ENCODE measurements around the gene NEK6. TPM values are rescaled to one million over a fixed set of nuclear protein-coding genes. Genes with fewer than 3 reads are reported as not detected.

NEK6 gene
- total RNA-seq, 2 experiments from 2014 or later: 0.89 to 1.7 TPM

- no peaks in the 10 kb centered on the region for H3K9me3 Mint-ChIP-seq
- no peak for DNase-seq
- POLR2A ChIA-PET: no interaction called here
- Histone ChIP-seq H3K27me3 (ENCODE audit: control insufficient read depth in 1 of 2, insufficient read depth in 2 of 2, low read length in 2 of 2) (no peaks in the 10 kb centered on the region), H3K36me3 (ENCODE audit: insufficient read depth, low read length) (peaks cover 11% of the 10 kb centered on the region), H3K4me3 (ENCODE audit: low read length) (no peak overlapping the region), H3K4me1 (ENCODE audit: insufficient read depth, low read length) (no peaks in the 10 kb centered on the region), H3K9me3 (ENCODE audit: control insufficient read depth in 1 of 2, insufficient read depth in 1 of 2, low read length in 2 of 2) (no peaks in the 10 kb centered on the region), H3K27ac (ENCODE audit: low read depth in 1 of 2, low read length in 2 of 2) (no peak overlapping the region)
- CTCF ChIA-PET: no interaction called here
- TF ChIP-seq, protein P1, sequence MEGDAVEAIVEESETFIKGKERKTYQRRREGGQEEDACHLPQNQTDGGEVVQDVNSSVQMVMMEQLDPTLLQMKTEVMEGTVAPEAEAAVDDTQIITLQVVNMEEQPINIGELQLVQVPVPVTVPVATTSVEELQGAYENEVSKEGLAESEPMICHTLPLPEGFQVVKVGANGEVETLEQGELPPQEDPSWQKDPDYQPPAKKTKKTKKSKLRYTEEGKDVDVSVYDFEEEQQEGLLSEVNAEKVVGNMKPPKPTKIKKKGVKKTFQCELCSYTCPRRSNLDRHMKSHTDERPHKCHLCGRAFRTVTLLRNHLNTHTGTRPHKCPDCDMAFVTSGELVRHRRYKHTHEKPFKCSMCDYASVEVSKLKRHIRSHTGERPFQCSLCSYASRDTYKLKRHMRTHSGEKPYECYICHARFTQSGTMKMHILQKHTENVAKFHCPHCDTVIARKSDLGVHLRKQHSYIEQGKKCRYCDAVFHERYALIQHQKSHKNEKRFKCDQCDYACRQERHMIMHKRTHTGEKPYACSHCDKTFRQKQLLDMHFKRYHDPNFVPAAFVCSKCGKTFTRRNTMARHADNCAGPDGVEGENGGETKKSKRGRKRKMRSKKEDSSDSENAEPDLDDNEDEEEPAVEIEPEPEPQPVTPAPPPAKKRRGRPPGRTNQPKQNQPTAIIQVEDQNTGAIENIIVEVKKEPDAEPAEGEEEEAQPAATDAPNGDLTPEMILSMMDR (IDR thresholded peaks at IDR 0.05): no peak
- intact Hi-C loops (cut with DNase I, micrococcal nuclease): no loop called here
- ATAC-seq (ENCODE audit: poor library complexity): no peak
- H3K4me3 Mint-ChIP-seq: no peak overlapping the region
- no peaks in the 10 kb centered on the region for H3K36me3 Mint-ChIP-seq (ENCODE audit: low read depth)
- no peaks in the 10 kb centered on the region for H3K4me1 Mint-ChIP-seq (ENCODE audit: low read depth)
- no peaks in the 10 kb centered on the region for H3K27me3 Mint-ChIP-seq
- H3K27ac Mint-ChIP-seq: no peak overlapping the region
Observed at GRCh38 chr9:124311283-124311682, 53.5 kb downstream of the NEK6 start.

DNA sequence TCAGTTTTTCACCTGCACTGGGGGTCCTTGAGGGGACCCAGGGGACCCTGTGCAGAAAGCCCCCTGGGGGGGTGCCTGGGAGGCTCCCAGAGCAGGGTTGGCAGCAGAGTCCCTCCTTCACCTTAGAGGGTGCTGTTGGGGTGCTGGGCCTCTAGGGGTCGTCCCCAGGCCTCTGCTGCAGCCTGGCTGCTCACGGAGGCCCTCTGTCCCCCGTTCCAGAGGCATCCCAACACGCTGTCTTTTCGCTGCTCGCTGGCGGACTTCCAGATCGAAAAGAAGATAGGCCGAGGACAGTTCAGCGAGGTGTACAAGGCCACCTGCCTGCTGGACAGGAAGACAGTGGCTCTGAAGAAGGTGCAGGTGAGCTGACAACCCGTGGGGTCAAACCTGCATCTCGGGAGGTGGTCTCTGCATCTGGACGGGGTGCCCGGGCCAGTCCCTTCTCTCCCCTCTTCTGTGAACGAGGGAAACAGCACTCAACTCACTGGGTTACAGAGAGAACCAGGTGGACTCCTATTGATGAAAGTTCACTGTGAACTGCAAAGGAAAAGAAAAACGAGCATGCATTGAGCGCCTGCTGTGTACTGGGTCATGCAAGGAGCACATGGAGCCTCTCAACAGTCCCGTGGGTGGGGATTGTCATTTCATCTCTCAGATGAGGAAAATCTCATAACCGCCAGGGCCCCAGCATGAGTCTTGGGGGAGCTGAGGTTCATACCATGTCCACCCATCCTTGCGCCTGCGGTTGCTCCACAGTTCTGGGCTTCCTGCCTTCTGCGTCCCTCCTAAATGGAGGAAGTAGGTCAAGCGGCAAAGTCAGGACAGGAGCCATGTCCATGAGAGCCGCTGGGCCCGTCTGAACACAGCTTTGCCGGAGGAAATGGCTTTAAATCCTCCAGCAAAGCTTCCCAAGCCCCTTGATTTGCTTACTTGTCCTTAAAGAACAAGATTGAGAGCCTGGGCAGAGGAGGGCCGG lies 54.8 kb downstream of the NEK6 start:
- H3K27me3 ChIP-seq (ENCODE audit: control insufficient read depth in 1 of 2, insufficient read depth in 2 of 2, low read length in 2 of 2): no peaks in the 10 kb centered on the region
- TF ChIP-seq, protein P1 (IDR thresholded peaks at IDR 0.05): no peak
- peaks cover 11% of the 10 kb centered on the region for H3K36me3 ChIP-seq (ENCODE audit: insufficient read depth, low read length)
- CTCF ChIA-PET: no interaction called here
- H3K4me1 ChIP-seq (ENCODE audit: insufficient read depth, low read length): no peaks in the 10 kb centered on the region
- H3K36me3 Mint-ChIP-seq (ENCODE audit: low read depth): no peaks in the 10 kb centered on the region
- no peak for ATAC-seq (ENCODE audit: poor library complexity)
- no peak for DNase-seq
- H3K9me3 Mint-ChIP-seq: no peaks in the 10 kb centered on the region
- no peak overlapping the region for H3K27ac ChIP-seq (ENCODE audit: low read depth in 1 of 2, low read length in 2 of 2)
- H3K9me3 ChIP-seq (ENCODE audit: control insufficient read depth in 1 of 2, insufficient read depth in 1 of 2, low read length in 2 of 2): no peaks in the 10 kb centered on the region
- no peaks in the 10 kb centered on the region for H3K4me1 Mint-ChIP-seq (ENCODE audit: low read depth)
- intact Hi-C loops (cut with DNase I, micrococcal nuclease): no loop called here
- H3K4me3 ChIP-seq (ENCODE audit: low read length): no peak overlapping the region
- no peak overlapping the region for H3K4me3 Mint-ChIP-seq
- H3K27me3 Mint-ChIP-seq: no peaks in the 10 kb centered on the region
- POLR2A ChIA-PET: no interaction called here
- H3K27ac Mint-ChIP-seq: no peak overlapping the region

GRCh38 chr9:124313940-124314339 lies 56.2 kb downstream of the NEK6 start:
- no peak overlapping the region for H3K27ac ChIP-seq (ENCODE audit: low read depth in 1 of 2, low read length in 2 of 2)
- Mint-ChIP-seq H3K4me1 (ENCODE audit: low read depth) (no peaks in the 10 kb centered on the region), H3K9me3 (no peaks in the 10 kb centered on the region), H3K36me3 (ENCODE audit: low read depth) (no peaks in the 10 kb centered on the region), H3K4me3 (no peak overlapping the region), H3K27me3 (no peaks in the 10 kb centered on the region), H3K27ac (no peak overlapping the region)
- no peaks in the 10 kb centered on the region for H3K27me3 ChIP-seq (ENCODE audit: control insufficient read depth in 1 of 2, insufficient read depth in 2 of 2, low read length in 2 of 2)
- no peak overlapping the region for H3K4me3 ChIP-seq (ENCODE audit: low read length)
- peaks cover 7% of the 10 kb centered on the region for H3K36me3 ChIP-seq (ENCODE audit: insufficient read depth, low read length)
- POLR2A ChIA-PET: no interaction called here
- TF ChIP-seq, protein P1 (IDR thresholded peaks at IDR 0.05): no peak
- intact Hi-C loops (cut with DNase I, micrococcal nuclease): no loop called here
- ATAC-seq (ENCODE audit: poor library complexity) (no peak), DNase-seq (no peak)
- no peaks in the 10 kb centered on the region for H3K9me3 ChIP-seq (ENCODE audit: control insufficient read depth in 1 of 2, insufficient read depth in 1 of 2, low read length in 2 of 2)
- no peaks in the 10 kb centered on the region for H3K4me1 ChIP-seq (ENCODE audit: insufficient read depth, low read length)
- CTCF ChIA-PET: no interaction called here
